Breast epithelium (tissue), 4 donors: ENCODE measurements around the gene PPP1R3G. TPM values are rescaled to one million over a fixed set of nuclear protein-coding genes. Genes with fewer than 3 reads are reported as not detected.
"Not testable (repeated sequence)": the region's sequence is repeated elsewhere in the genome, so short reads cannot be mapped to it uniquely, and the experiment has no call there.

Experiments
- DNase-seq, 2 donors: peaks; one replicate each; pipeline ENCODE4 v3.0.0-alpha.2; 2019; ENCODE audit warnings: low spot score in 2 of 2
- H3K27ac ChIP-seq, 2 donors: fragments of 200-600 bp; sonication (generic) in 1 of 2; one replicate each; pipeline ENCODE4 v1.5.1; 2016 to 2019; ENCODE audit warnings: mild to moderate bottlenecking in 1 of 2
- H3K27me3 ChIP-seq, 2 donors: fragments of 200-600 bp; sonication (generic) in 1 of 2; one replicate each; pipeline versions ENCODE4 v1.5.1 to v1.6.0; 2017 to 2019; ENCODE audit warnings: control low read depth in 1 of 2, mild to moderate bottlenecking in 1 of 2
- H3K36me3 ChIP-seq: fragments of 200-600 bp; one replicate; pipeline ENCODE4 v1.5.1; 2019
- H3K4me1 ChIP-seq, 2 donors: fragments of 200-600 bp; sonication (generic); one replicate each; pipeline ENCODE4 v1.5.1; 2016 to 2019; ENCODE audit warnings: control low read depth in 1 of 2
- H3K4me3 ChIP-seq, 3 donors: fragments of 200-600 bp; sonication (generic); 1 replicate in 2 of 3; 2 replicates in 1 of 3; pipeline ENCODE4 v1.5.1; 2016 to 2019; ENCODE audit warnings: mild to moderate bottlenecking in 3 of 3, moderate library complexity in 2 of 3
- H3K9me3 ChIP-seq, 2 donors: fragments of 200-600 bp; sonication (generic) in 1 of 2; one replicate each; pipeline ENCODE4 v1.5.1; 2016 to 2019; ENCODE audit warnings: control low read depth in 1 of 2
- CTCF ChIP-seq, 3 donors: fragments of 450-650 bp; IDR thresholded peaks; one replicate each; pipeline ENCODE4 v1.5.1; 2016 to 2017; ENCODE audit warnings: antibody characterized with exemption in 3 of 3, mild to moderate bottlenecking in 3 of 3, moderate library complexity in 3 of 3
- POLR2A ChIP-seq: fragments of 450-650 bp; IDR thresholded peaks from one replicate; pipeline ENCODE4 v1.6.1; 2016; ENCODE audit warnings: antibody characterized with exemption, mild to moderate bottlenecking, moderate library complexity
- POLR2AphosphoS5 ChIP-seq, 3 donors: sonication (generic); formaldehyde crosslinking; IDR thresholded peaks; one replicate each; pipeline ENCODE4 v1.6.1; 2017; ENCODE audit warnings: antibody characterized with exemption in 3 of 3
- intact Hi-C: fragments of 100-400 bp; cut with DNase I; formaldehyde crosslinking; loops from one replicate; pipeline ENCODE4 v1.15.1; 2023; ENCODE audit warnings: low total_unique reads
- total RNA-seq, 3 donors: library from RNA; depleted of rRNA; stranded (reverse); fragments of >200 nt; gene quantifications; one replicate each; pipeline ENCODE4 v1.1.0, GENCODE V29; 2016

PPP1R3G gene
- total RNA-seq, 3 donors from 2014 or later, result 1.2 to 3.2 (median 1.6) TPM

- H3K4me3 ChIP-seq, result no peak overlapping the region
- H3K27ac ChIP-seq, result peak overlapping the region; percentile 44 to 72
- no peaks in the 10 kb centered on the region for H3K27me3 ChIP-seq
- TF ChIP-seq CTCF (IDR thresholded peaks at IDR 0.05) (no peak), POLR2A (no peak), POLR2AphosphoS5 (IDR thresholded peaks at IDR 0.05) (no peak)
- no peak for DNase-seq
- no peaks in the 10 kb centered on the region for H3K4me1 ChIP-seq
- intact Hi-C loops, result no loop called here
- H3K36me3 ChIP-seq, result no peaks in the 10 kb centered on the region
- H3K9me3 ChIP-seq, result peaks cover 10 to 15% of the 10 kb centered on the region in 2 donors
These were observed 30.8 kb upstream of the PPP1R3G start for GRCh38 chr6:5054245-5054873.

DNA sequence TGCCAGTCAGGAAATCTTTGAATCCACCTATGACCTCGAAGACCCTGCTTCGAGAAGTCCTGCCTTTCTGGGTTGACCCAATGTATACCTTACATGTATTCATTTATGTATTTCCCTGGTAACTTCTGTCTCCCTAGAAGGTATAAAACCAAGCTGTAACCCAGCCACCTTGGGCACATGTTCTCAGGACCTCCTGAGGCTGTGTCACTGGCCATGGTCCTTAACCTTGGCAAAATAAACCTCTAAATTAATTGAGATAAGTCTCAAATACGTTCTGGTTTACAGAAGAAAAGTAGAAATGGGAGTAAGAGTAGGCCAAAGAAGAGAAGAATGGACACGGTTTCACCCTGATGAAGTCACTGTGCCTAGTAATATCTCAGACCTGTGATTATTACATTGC lies 30.0 kb upstream of the PPP1R3G start:
- Histone ChIP-seq H3K27ac (peak overlapping the region; percentile 44 to 72), H3K9me3 (peaks cover 10 to 15% of the 10 kb centered on the region in 2 donors), H3K27me3 (no peaks in the 10 kb centered on the region), H3K36me3 (no peaks in the 10 kb centered on the region), H3K4me1 (no peaks in the 10 kb centered on the region), H3K4me3 (no peak overlapping the region)
- intact Hi-C loops, result no loop called here
- DNase-seq, result no peak
- TF ChIP-seq POLR2A, result no peak
- no peak for TF ChIP-seq POLR2AphosphoS5 (IDR thresholded peaks at IDR 0.05)
- TF ChIP-seq CTCF (IDR thresholded peaks at IDR 0.05), result no peak

DNA sequence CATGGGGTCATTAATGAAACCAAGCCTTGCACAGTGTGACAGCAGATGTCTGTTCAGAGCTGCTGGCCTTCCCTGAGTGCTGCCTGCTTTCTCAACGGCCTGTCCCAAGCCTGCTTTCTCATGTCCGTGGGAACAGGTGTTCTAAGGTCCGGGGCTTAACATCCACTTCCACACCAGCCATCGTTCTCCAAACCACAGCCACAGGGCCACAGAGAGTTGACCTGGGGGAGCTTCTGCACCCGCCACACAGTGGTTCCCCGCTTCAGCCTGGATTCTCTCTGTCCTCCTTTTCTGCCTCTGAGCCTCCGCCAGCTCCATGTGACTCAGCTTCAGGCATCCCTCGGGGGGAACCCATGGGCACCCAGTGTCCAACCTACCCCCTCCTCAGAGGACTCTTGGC lies 26.9 kb upstream of the PPP1R3G start:
- no peak overlapping the region for H3K27ac ChIP-seq
- H3K9me3 ChIP-seq, result no peaks in the 10 kb centered on the region
- TF ChIP-seq POLR2AphosphoS5 (IDR thresholded peaks at IDR 0.05) (no peak), POLR2A (no peak), CTCF (IDR thresholded peaks at IDR 0.05) (no peak)
- H3K4me3 ChIP-seq, result no peak overlapping the region
- intact Hi-C loops, result no loop called here
- no peaks in the 10 kb centered on the region for H3K36me3 ChIP-seq
- H3K27me3 ChIP-seq, result no peaks in the 10 kb centered on the region
- DNase-seq, result no peak
- H3K4me1 ChIP-seq, result no peaks in the 10 kb centered on the region

- H3K4me3 ChIP-seq, result no peak overlapping the region
- H3K36me3 ChIP-seq, result no peaks in the 10 kb centered on the region
- H3K9me3 ChIP-seq, result no peaks in the 10 kb centered on the region
- intact Hi-C loops, result no loop called here
- H3K27me3 ChIP-seq, result no peaks in the 10 kb centered on the region
- H3K4me1 ChIP-seq, result no peaks in the 10 kb centered on the region
- no peak for DNase-seq
- no peak overlapping the region for H3K27ac ChIP-seq
- no peak for TF ChIP-seq POLR2AphosphoS5 (IDR thresholded peaks at IDR 0.05)
- no peak for TF ChIP-seq CTCF (IDR thresholded peaks at IDR 0.05)
- no peak for TF ChIP-seq POLR2A
These were observed 25.9 kb upstream of the PPP1R3G start for GRCh38 chr6:5059036-5059896.

DNA sequence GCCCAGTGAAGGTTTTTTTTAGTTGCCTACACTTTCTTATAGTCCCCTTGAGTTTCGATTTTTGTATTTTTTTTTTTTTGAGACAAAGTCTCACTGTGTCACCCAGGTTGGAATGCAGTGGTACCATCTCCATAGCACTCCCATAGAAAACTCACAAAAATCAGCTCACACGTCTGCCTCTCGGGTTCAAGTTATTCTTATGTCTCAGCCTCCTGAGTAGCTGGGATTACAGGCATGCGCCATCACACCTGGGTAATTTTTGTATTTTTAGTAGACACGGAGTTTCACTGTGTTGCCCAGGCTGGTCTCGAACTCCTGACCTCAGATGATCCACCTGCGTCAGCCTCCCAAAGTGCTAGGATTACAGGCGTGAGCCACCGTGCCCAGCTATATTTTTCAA lies 24.7 kb upstream of the PPP1R3G start:
- H3K27me3 ChIP-seq, H3K4me3 ChIP-seq, H3K4me1 ChIP-seq, intact Hi-C loops, H3K9me3 ChIP-seq, H3K36me3 ChIP-seq, H3K27ac ChIP-seq, DNase-seq: not testable (repeated sequence)
